HG02798 (cell line): ENCODE measurements around the gene SLC5A5.

Experiments
- ATAC-seq: cut with Tn5 transposase; IDR thresholded peaks from one replicate; pipeline ENCODE4 v1.9.1; 2021; ENCODE audit warnings: mild to moderate bottlenecking; ENCODE audit not compliant: unreplicated experiment, poor library complexity

SLC5A5 gene

DNA sequence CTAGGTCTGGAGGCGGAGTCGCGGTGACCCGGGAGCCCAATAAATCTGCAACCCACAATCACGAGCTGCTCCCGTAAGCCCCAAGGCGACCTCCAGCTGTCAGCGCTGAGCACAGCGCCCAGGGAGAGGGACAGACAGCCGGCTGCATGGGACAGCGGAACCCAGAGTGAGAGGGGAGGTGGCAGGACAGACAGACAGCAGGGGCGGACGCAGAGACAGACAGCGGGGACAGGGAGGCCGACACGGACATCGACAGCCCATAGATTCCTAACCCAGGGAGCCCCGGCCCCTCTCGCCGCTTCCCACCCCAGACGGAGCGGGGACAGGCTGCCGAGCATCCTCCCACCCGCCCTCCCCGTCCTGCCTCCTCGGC, at the start of gene SLC5A5:
SLC5A5 (plus strand) TSS at position 68 of the 373 bp plus-strand sequence. CDS start 375 bp downstream, outside the sequence.
- ATAC-seq: no peak

GRCh38 chr19:17824339-17824738, 47.4 kb upstream of the SLC5A5 start:
- ATAC-seq: no peak

DNA sequence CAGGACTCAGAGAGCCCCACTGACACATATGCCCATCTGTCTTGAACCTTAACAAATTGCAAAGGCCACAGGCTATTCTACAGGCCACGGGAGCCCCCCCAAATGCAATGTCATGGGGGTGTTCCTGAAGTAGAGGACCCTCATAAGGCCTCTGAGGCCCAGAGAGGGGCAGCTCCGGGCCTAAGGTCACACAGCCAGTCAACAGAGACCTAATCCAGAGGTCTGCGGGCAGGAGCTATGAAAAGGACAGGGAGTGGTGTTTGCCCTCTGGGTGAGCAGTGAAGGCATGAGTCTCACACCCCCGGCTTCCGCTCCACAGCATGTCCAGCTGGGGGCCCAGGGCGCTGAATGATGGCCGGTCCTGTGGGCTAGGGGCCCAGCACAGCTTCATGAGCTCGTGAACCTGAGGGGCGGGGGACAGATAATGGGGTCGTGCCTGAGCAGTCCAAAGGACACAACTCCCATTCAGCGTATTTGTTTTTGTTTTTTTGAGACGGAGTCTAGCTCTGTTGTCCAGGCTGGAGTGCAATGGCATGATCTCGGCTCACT, 45.2 kb upstream of the SLC5A5 start:
- ATAC-seq: no peak

DNA sequence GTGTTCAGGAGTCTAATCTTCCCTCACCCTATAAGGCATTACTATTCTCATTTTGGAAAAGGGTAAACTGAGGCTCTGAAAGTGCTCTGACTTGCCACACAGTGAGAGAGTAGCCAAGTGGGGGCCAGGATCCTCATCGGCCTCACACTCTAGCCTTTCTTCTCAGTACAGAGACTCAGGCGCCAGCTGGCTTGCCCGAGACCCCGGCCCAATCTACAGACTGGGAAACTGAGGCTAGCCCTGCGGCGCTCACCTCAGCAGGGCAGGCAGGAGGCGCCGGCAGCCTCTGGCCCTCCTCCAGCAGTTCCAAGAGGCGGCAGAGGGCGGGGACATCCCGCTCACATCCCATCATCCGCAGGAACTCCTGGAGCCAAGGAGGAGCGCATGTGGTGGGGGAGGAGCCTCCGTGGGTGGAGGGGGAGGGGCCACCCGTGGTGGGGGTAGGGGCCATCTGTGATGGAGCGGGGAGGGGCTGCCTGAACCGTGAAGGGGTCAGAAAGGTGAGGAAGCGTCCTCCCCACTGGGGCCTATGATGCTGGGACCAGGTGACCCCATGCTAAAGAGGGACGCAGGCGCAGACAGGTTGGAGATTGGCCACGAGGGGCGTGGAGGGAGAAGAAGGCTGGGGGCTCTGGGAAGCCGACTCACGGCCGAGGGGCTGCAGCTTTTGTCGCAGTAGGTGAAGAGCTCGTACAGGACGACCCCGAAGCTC, 41.7 kb upstream of the SLC5A5 start:
- ATAC-seq: no peak

DNA sequence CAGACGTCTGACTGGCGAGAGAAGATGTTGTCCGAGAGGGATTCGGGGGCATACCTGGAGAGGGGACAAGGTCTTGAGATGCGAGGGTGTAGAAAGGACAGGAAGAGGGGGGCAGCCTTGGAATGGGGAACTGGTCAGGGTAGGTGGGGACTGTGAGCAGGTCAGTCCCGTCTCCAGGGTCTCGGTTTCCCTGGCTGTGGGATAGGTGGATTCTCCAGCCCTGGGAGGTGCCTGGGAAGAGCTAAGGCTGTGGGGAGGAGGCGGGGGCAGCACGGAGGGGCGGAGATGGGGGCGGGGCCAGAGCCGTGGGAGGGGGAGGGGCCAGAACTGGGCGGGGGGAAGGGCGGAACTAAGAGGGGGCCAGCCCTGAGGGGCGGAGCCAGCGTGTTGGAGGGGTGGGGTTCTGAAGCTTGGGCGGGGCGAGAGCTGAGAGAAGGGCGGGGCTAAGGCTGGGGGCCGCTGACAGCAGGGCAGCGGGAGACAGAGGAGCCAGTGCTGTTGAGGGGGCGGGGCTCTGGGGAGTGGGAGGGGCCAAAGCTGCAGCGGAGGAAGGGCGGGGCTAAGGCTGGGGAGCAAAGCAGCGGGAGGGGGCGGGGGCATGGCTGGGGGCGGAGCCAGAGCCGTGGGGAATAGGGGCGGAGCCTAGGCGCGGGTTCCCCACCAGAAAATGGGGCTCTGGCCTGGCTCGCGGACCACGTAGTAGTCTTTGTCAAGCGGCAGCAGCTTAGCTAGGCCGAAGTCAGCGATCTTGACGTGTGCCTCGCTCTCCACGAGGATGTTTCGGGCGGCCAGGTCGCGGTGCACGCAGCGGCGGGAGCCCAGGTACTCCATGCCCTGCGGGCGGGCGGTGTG, 41.0 kb upstream of the SLC5A5 start:
- ATAC-seq: no peak

DNA sequence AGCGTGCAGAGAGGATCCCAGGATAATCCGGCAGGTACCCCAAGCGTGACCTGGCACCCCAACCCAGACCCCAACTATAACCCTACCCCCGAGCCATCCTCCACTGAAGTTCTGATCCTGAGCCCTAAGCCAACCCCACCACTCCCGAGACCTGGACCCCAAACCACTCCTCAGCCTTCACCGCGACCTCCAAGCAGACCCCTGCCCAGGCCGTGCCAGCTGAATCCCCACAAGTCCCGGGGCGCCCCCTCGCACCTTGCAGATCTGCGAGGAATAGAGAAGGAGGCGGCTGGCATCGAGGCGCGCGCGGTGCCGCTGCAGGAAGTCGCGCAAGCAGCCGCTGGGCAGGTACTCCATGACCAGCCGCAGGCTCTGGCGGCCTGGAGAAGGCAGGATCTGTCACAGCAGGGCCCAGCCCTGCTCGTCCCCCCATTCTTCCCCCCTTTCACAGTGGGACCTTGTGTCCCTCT, 40.3 kb upstream of the SLC5A5 start:
- ATAC-seq: no peak

- no peak for ATAC-seq
Observed at GRCh38 chr19:17832443-17833208, 39.1 kb upstream of the SLC5A5 start.

GRCh38 chr19:17834350-17835181, 37.2 kb upstream of the SLC5A5 start:
- ATAC-seq: no peak

DNA sequence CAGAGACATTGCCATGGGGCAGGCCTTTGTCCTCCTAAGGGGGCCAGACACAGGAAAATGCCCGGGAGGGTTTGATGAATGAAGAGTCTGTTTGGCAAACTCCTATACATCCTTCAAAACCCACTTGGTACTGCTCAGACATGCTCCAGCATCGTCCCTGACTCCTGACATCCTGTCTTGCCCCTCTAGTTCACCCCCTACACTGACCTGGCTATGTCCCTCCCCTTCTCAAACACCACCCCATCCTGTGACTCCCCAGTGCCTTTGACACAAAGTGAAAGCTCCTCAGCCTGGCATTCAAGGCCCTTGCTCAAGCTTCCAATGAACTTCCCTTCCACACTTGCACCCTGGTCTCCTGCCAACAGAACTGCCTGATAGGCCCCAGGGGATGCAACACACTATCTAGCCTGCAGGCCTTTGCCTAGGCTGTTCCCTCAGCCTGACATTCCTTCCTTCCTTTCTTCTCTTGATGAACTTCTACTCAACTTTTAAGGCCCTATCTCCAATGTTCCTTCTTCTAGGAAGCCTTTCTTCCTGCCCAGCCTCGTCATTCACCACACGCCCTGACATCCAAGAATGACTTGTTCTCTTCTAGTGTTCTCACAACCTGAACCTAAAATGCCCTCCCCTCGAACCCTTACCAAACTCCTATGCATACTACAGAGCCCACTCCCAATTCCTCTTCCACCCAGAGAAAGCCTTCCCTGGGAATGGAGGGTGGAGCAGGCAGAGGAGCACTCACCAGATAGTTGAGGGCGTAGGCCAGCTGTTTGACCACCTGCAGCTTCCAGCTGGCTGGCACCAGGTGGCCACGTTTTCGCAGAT, 36.4 kb upstream of the SLC5A5 start:
- ATAC-seq: no peak

- ATAC-seq: no peak
Observed at GRCh38 chr19:17836530-17836929, 35.2 kb upstream of the SLC5A5 start.

DNA sequence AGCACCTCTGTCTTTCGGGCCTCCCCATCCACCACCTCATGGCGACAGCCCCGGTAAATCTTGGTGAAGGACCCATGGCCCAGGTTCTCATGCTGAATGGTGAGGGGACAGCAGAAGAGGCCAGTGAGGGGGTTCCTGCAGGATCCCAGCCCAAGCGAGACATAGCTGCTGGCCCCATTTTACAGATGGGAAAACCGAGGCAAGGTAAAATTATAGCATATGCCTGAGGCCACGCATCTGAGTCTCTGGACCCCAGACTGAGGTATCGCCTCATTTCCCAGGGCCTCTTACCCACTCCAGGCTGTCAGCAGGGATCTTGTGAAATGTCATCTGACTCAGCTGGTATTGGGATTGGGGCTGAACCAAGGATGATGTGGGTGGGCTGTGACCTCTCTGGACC, 33.8 kb upstream of the SLC5A5 start:
- no peak for ATAC-seq

DNA sequence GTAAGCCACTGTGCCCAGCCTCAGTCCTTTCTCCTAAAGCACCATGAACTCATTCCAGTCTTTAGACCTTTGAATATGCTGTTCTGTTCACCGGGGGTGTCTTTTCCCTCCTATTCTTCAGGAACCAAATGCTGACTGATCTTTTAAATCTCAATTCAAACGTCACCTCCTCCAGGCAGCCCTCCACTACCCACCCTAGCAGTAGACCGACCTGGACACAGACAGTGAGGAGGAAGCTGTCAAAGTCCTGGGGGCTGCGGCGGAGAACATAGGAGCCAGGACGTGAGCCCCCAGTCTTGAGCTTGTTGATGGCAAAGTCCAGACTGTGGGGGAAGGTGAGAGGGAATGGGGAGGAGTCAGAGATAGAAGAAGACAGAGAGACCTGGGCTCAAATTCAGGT, 31.7 kb upstream of the SLC5A5 start:
- no peak for ATAC-seq

DNA sequence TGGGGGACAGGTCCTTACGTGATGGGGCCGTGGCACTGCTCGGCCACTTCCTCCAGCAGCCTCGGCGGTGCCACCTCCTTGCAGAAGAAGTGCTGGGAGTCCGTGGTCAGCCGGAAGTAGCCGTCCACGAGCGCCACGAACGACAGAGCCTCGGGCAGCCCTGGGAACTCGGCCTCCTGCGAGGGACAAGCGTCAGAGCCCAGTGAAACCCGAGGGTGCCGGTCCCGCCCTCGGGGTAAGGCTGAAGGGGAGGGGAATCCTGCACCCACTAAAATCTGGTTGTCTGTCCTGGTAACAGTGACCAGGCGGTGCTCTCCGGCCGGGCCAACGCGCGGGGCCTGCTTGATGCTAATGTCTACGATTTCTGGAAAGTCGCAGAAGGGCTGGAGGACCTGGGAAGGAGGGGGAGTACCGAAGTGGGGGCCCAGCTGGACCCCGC, 30.4 kb upstream of the SLC5A5 start:
- no peak for ATAC-seq

- no peak for ATAC-seq
Observed at GRCh38 chr19:17841810-17842662, 29.7 kb upstream of the SLC5A5 start.

DNA sequence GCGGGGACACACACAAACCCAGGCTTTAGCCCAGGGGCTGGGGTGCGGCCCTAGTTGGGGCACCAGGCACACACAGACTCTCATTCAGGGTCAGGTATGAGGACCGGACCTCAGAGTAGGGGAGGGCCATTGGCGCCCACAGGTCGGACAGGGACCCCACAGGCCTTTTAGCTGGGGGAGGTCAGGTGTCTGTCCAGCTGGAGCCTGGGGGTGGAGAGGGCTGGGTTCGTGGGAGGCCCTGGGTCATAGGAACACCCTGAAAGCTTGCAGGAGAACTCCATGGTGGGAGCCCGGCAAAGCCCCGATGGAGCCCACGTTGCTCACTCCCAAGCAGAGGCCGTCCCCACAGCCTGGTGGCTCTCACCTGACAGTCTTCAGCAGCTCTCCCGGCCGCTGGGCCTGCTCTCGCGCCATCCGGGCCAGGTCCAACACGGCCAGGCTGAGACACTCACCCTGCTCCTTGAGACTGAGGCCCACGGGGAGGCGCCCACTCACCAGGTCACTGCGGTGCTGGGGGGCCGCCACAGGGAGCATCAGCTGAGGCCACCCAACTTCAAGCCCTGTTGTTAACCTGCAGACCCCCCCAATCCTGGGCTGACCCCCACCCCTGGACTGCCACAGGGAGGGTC, 29.0 kb upstream of the SLC5A5 start:
- no peak for ATAC-seq

GRCh38 chr19:17843292-17843827, 28.4 kb upstream of the SLC5A5 start:
- no peak for ATAC-seq

DNA sequence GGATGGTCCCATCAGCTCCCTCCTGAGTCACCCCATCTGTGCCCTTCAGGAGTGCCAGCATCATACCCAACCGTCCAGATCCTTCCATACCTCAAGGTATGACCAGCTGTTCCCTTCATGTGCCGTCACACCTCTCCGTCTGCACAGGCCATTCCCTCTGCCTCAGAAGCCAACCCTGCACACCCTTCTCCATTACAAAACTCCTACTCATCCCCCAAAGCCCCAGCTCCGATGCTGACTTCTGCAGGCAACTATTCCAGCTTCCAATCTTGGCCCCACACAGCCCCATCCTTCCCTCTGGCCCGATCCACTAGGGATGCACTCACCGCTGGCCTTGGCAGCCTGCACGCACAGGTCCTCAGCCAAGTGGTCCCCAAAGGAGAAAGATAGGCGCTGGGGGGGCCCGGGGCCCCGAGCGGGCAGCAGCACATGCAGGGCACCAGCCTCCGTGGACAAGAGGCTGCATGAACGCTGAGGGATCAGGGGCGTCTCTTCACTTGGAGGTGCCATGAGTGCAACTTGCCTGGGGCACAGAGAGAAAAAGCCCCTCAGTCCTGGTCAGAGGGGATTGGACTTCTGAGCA, 27.7 kb upstream of the SLC5A5 start:
- ATAC-seq: no peak
